H1 (cell line): ENCODE measurements around the gene SHISAL2B. TPM values are rescaled to one million over a fixed set of nuclear protein-coding genes. Genes with fewer than 3 reads are reported as not detected.

Experiments used
- ATF2 ChIP-seq: IDR thresholded peaks from 2 replicates; pipeline ENCODE4 v1.6.1; 2012; ENCODE audit warnings: low read length, inconsistent platforms
- BRCA1 ChIP-seq: IDR thresholded peaks from 2 replicates; pipeline ENCODE4 v1.6.1; 2012; ENCODE audit warnings: low read depth, low read length, improper control_type of control experiment
- CEBPB ChIP-seq: IDR thresholded peaks from 2 replicates; pipeline ENCODE4 v1.6.1; 2012; ENCODE audit warnings: low read depth, low read length
- CHD2 ChIP-seq: IDR thresholded peaks from 2 replicates; pipeline ENCODE4 v1.6.1; 2012; ENCODE audit warnings: low read length, improper control_type of control experiment
- CREB1 ChIP-seq: IDR thresholded peaks from 2 replicates; pipeline ENCODE4 v1.6.1; 2012; ENCODE audit warnings: inconsistent platforms
- CTCF ChIP-seq, 3 experiments: IDR thresholded peaks; 1 replicate in 2 of 3; 2 replicates in 1 of 3; pipeline versions ENCODE4 v1.5.1 to v1.6.1; 2011; ENCODE audit warnings: low read length in 3 of 3, mild to moderate bottlenecking in 3 of 3, inconsistent platforms in 2 of 3, low read depth in 1 of 3, moderate library complexity in 1 of 3; ENCODE audit not compliant: insufficient read depth in 1 of 3; ENCODE audit errors: control extremely low read depth in 1 of 3
- EGR1 ChIP-seq: IDR thresholded peaks from 2 replicates; pipeline ENCODE4 v1.6.1; 2011; ENCODE audit warnings: low read depth, low read length, borderline replicate concordance
- EZH2 ChIP-seq: fragments of 200-600 bp; sonication (generic); IDR thresholded peaks from 2 replicates; pipeline ENCODE4 v1.7.1; 2012; ENCODE audit warnings: low read depth, mild to moderate bottlenecking, moderate library complexity, low read length, inconsistent platforms; ENCODE audit not compliant: severe bottlenecking
- FOSL1 ChIP-seq: IDR thresholded peaks from 2 replicates; pipeline ENCODE4 v1.6.1; 2011; ENCODE audit warnings: mild to moderate bottlenecking, low read depth, low read length, moderate library complexity; ENCODE audit not compliant: insufficient read depth
- GABPA ChIP-seq: IDR thresholded peaks from 2 replicates; pipeline ENCODE4 v1.6.1; 2011; ENCODE audit warnings: mild to moderate bottlenecking, low read length, moderate library complexity, borderline replicate concordance; ENCODE audit not compliant: insufficient read depth
- HDAC6 ChIP-seq: IDR thresholded peaks from one replicate; pipeline ENCODE4 v1.7.1; 2012; ENCODE audit warnings: low read depth, mild to moderate bottlenecking, inconsistent platforms, low read length, moderate library complexity
- JUND ChIP-seq: IDR thresholded peaks from 2 replicates; pipeline ENCODE4 v1.6.1; 2011; ENCODE audit warnings: mild to moderate bottlenecking, improper control_type of control experiment, low read length
- KDM5A ChIP-seq: fragments of 200-600 bp; IDR thresholded peaks from 2 replicates; pipeline ENCODE4 v1.7.1; 2012; ENCODE audit warnings: mild to moderate bottlenecking, low read length, inconsistent platforms, mixed read lengths
- NANOG ChIP-seq: IDR thresholded peaks from 2 replicates; pipeline ENCODE4 v1.6.1; 2011; ENCODE audit warnings: low read length, low read depth, mild to moderate bottlenecking, inconsistent platforms; ENCODE audit not compliant: insufficient read depth, poor library complexity, severe bottlenecking
- PHF8 ChIP-seq: fragments of 200-600 bp; sonication (generic); conservative IDR thresholded peaks from 2 replicates; pipeline ENCODE4 v1.7.1; 2012; ENCODE audit warnings: low read depth, mild to moderate bottlenecking, inconsistent platforms, low read length, moderate library complexity
- POLR2AphosphoS5 ChIP-seq: IDR thresholded peaks from 2 replicates; pipeline ENCODE4 v1.6.1; 2011; ENCODE audit warnings: low read depth, low read length
- RBBP5 ChIP-seq: IDR thresholded peaks from 2 replicates; pipeline ENCODE4 v1.7.1; 2012; ENCODE audit warnings: low read depth, mild to moderate bottlenecking, inconsistent platforms, low read length, moderate library complexity, borderline replicate concordance
- SIRT6 ChIP-seq: IDR thresholded peaks from one replicate; pipeline ENCODE4 v1.7.1; 2012; ENCODE audit warnings: low read length, inconsistent platforms
- SP1 ChIP-seq: IDR thresholded peaks from 2 replicates; pipeline ENCODE4 v1.6.1; 2011; ENCODE audit warnings: low read depth, low read length
- TAF7 ChIP-seq: optimal IDR thresholded peaks from 2 replicates; pipeline ENCODE3; 2011; ENCODE audit warnings: low read depth, mild to moderate bottlenecking, inconsistent platforms, low read length, moderate library complexity, borderline replicate concordance
- ZNF274 ChIP-seq: IDR thresholded peaks from 2 replicates; pipeline ENCODE4 v1.7.0; 2012; ENCODE audit warnings: low read length, borderline replicate concordance; ENCODE audit errors: extremely low read depth
- polyA plus RNA-seq, 7 experiments: library from polyadenylated mRNA; depleted of rRNA in 3 of 7; stranded (reverse) in 5 of 7; unstranded in 2 of 7; fragments of >200 nt in 5 of 7; fragments of 200-250 nt in 2 of 7; gene quantifications; 1 replicate in 5 of 7; 2 replicates in 1 of 7; 4 replicates in 1 of 7; pipeline versions ENCODE4 v1.2.1 to v1.2.3, GENCODE V29; 2011 to 2013; ENCODE audit warnings: missing spikeins in 2 of 7, mixed read lengths in 2 of 7
- total RNA-seq: library from RNA; stranded (reverse); fragmentation: NEBNext Ultra II Directional; extraction: Animal tissue kit (Norgen Biotek cat#: 25700); gene quantifications from 2 replicates; pipeline ENCODE4 v1.2.1, GENCODE V29; 2021

The SHISAL2B gene
- total and polyA plus RNA-seq, 2 of the 8 experiments (the other 6 are each of a cell fraction or from before 2014, with no cell fraction given) = 10.6 to 14.2 TPM

- TF ChIP-seq SP1 (no peak), POLR2AphosphoS5 (peak; percentile 74; the same call in 1 of the 2 replicates), NANOG (no peak), HDAC6 (no peak), CREB1 (no peak), CEBPB (no peak), BRCA1 (no peak), PHF8 (no peak), CTCF (IDR thresholded peaks at IDR 0.05; ENCODE audit: control extremely low read depth in 1 of 3, insufficient read depth in 1 of 3, low read depth in 1 of 3, low read length in 3 of 3) (no peak), RBBP5 (peak; percentile 79; the same call in 1 of the 2 replicates), CHD2 (no peak), TAF7 (peak; percentile 24), GABPA (no peak), ATF2 (no peak), EZH2 (peak; percentile 54), ZNF274 (no peak), FOSL1 (no peak), KDM5A (no peak), JUND (no peak), SIRT6 (no peak), EGR1 (0 out of 2 replicates have a peak, but pooled peaks have one; percentile 3)
Observed at GRCh38 chr5:64690417-64691151, at the start of gene SHISAL2B (continued).
